A204.1 (cell line): Measurements from ENCODE around the gene APOBEC3F.
"Not testable (repeated sequence)": the region's sequence is repeated elsewhere in the genome, so short reads cannot be mapped to it uniquely, and the experiment has no call there.

Source experiments
- FAIRE-seq: peaks from 2 replicates; lab custom pipeline; 2012; peaks lifted over from hg19 to GRCh38; lab: Jason Lieb, UNC

Gene APOBEC3F

DNA sequence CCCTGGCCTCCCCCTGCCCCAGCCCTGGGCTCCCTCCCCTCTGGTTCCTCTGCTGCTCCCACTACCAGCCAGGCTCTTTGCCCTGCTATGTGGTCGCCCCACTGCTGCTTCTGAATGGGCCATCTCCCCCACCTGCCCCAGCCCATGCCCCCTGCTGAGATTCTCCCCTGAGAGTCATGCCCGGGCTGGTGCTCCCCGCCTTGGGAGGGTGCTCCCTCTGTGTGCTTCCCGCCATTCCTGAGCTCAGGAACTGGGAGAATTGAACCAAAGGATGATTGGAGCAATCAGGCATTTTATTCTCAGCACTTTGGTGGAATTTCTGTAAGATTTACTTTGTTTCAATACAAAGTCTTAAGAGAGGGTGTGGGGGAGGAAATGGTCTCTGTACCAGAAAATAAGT, 12.9 kb upstream of the APOBEC3F start:
- no peak for FAIRE-seq

DNA sequence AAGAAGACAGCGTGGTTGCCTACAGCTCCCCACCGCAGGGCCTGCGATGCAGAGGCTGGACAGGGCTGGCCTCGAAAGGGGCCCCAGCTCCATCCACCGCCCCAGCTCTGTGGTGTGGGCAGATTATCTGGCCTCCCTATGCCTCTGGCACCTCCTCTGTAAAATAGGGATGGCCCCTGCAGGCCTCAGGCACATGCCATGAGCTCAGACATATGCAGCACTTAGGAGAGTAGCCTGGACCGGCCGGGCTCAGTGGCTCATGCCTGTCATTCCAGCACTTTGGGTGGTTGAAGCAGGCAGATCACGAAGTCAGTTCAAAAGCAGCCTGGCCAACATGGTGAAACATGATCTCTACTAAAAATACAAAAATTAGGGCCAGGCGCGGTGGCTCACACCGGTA, 12.4 kb upstream of the APOBEC3F start:
- FAIRE-seq: no peak

DNA sequence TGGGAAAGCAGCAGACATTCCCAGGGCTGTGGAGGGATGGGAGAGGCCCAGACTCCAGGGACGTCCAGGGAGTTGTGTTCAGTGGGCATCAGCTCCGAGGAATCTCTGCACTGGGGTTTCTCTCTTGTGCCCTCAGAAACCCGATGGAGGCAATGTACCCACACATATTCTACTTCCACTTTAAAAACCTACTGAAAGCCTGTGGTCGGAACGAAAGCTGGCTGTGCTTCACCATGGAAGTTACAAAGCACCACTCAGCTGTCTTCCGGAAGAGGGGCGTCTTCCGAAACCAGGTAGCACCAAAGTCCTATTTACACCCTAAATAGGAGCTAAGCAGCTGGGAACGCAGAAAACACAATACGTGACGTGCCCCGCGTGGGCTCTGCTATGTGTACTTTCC, 11.4 kb upstream of the APOBEC3F start:
- no peak for FAIRE-seq

DNA sequence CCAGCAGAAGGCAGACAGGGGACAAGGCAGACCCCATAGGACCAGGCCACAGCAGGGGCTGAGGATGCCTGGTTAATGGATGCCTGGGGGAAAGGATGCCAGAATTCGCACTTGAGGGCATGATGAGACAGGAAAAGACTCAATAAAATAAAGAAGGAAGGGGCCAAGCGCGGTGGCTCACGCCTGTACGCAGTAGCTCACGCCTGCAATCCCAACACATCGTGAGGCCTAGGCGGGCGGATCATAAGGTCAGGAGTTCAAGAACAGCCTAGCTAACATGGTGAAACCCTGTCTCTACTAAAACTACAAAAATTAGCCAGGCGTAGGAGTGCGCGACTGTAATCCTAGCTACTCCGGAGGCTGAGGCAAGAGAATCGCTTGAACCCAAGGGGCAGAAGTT, 10.0 kb upstream of the APOBEC3F start:
- no peak for FAIRE-seq

DNA sequence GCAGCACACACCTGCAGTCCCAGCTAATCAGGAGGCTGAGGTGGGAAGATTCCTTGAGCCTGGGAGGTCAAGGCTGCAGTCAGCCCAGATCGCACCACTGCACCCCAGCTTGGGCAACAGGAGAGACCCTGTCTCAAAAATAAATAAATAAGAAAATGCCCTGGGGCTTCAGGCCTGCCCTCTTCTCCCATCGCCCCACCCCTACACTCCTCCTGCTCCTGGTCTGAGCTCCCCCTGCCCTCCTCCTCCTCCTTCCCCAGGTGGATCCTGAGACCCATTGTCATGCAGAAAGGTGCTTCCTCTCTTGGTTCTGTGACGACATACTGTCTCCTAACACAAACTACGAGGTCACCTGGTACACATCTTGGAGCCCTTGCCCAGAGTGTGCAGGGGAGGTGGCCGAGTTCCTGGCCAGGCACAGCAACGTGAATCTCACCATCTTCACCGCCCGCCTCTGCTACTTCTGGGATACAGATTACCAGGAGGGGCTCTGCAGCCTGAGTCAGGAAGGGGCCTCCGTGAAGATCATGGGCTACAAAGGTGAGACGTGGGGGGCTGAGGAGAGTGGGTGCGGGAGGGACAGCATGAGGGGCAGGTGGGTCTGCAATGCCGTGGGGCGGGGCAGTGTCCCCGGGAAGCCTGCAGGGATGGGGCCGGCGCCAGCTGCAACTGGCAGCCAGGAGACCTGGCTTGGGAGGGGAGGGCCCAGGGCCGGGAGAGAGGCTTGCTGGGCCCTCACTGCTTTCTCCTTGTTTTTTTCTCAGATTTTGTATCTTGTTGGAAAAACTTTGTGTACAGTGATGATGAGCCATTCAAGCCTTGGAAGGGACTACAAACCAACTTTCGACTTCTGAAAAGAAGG, 9.0 kb upstream of the APOBEC3F start:
- FAIRE-seq: not testable (repeated sequence)

DNA sequence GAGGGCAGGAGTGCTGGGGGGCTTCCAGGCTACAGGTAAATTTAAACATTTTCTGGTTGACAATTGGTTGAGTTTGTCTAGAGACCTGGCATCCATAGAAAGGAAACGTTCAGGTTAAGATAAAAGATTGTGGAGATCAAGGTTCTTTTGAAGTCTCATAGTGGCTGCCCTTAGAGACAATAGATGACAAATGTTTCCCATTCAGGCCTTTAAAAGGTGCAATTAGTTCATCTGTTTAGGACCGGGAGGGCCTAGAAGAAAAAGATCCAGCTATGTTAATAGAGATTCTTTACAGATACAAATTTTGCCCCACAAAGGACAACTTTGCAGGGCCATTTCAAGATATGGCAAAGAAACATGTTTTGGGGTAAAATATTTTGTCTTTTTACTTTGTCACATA, 3.6 kb upstream of the APOBEC3F start:
- FAIRE-seq: not testable (repeated sequence)

DNA sequence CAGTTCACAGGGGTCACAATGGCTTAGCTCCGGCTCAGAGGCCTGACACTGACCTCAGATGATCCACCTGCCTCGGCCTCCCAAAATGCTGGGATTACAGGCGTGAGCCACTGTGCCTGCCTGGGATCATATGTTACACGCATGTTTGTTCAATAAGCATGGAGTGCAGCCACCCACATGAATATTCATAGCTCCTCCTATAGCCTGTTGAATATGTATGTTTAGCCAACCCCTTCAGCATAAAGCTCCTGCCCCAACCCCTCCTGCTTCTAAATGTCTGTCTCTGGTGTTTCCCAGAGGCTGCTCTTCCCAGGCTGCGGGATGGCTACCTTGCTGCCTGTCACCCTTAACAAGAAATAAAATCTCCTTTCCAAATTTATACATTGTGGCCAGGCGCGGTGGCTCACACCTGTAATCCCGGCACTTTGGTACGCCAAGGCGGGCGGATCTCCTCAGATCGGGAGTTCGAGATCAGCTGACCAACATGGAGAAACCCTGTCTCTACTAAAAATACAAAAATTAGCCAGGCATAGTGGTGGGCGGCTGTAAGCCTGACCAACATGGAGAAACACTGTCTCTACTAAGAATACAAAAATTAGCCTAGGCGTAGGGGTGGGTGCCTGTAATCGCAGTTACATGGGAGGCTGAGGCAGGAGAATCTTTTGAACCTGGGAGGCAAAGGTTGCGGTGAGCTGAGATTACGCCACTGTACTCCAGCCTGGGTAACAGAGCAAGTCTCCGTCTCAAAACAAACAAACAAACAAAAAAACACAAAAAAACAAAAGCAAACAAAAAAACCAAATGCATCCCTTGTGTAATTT, 1.1 kb upstream of the APOBEC3F start:
- no peak for FAIRE-seq

DNA sequence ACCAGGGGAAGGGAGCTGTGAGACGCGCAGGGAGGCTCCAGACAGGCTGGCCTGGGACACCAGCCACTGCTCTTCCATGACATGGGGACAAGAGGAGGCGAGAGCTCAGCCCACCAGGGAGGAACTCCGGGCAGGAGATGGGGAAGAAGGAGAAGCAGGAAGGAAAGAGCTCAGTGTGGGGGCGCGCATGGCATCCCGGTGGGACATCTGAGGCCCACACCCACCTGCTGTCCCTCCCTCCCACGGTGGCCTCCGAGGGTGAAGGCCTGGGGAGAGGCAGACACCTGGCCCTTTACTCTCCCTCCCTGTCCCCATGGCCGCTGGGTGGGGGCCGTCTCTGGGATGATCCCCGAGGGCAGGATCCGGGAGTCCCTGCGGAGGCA, 518 bp upstream of the APOBEC3F start:
- FAIRE-seq: not testable (repeated sequence)

DNA sequence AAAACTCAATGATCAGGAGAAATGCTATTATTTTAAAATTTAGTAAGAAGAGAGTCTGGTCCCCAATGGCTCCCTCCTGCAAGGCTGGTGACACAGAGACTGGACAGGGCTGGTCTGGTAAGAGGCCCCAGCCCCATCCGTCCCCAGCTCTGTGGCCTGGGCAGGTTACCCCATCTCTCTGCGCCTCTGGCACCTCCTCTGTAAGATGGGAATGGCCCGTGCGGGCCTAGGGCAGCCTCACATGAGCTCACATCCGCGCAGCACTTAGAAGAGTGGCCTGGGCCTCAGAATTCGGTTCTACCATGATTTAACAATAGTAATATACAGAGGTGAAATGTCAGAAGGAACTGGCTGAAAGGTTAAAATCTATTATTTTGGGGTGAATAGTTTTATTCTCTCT, 1.2 kb downstream of the APOBEC3F start:
- no peak for FAIRE-seq

DNA sequence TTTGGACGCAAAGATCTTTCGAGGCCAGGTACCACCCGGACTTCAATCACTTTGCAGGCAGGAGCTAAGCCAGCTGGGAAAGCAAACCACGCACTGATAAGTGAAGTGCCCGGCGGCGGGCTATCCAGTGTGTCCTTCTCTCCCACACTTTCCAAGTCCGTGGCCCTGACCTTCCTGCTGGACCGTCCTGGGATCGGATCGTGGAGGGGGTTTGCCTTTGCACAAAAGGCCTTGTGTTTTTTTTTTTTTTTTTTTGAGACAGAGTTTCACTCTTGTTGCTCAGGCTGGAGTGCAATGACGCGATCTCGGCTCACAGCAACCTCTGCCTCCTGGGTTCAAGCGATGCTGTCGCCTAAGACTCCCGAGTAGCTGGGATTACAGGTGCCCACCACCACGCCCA, 2.4 kb downstream of the APOBEC3F start:
- FAIRE-seq: not testable (repeated sequence)

DNA sequence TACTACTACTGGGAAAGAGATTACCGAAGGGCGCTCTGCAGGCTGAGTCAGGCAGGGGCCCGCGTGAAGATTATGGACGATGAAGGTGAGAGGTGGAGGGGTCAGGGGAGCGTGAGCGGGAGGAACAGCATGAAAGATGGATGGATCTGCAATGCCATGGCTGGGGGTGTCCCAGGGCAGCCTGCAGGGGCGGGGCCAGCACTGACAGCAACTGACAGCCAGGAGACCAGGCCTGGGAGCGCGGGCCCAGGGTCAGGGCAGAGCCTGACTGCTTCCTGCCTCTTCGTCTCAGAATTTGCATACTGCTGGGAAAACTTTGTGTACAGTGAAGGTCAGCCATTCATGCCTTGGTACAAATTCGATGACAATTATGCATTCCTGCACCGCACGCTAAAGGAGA, 4.5 kb downstream of the APOBEC3F start:
- FAIRE-seq: not testable (repeated sequence)

DNA sequence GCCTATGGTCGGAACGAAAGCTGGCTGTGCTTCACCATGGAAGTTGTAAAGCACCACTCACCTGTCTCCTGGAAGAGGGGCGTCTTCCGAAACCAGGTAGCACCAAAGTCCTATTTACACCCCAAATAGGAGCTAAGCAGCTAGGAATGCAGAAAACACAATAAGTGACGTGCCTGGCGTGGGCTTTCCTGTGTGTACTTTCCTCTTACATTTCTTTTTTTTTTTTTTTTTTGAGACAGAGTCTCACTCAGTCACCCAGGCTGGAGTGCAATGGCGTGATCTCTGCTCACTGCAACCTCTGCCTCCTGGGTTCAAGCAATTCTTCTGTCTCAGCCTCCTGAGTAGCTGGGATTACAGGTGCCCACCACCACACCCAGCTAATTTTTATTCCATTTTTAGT, 8.8 kb downstream of the APOBEC3F start:
- FAIRE-seq: not testable (repeated sequence)

DNA sequence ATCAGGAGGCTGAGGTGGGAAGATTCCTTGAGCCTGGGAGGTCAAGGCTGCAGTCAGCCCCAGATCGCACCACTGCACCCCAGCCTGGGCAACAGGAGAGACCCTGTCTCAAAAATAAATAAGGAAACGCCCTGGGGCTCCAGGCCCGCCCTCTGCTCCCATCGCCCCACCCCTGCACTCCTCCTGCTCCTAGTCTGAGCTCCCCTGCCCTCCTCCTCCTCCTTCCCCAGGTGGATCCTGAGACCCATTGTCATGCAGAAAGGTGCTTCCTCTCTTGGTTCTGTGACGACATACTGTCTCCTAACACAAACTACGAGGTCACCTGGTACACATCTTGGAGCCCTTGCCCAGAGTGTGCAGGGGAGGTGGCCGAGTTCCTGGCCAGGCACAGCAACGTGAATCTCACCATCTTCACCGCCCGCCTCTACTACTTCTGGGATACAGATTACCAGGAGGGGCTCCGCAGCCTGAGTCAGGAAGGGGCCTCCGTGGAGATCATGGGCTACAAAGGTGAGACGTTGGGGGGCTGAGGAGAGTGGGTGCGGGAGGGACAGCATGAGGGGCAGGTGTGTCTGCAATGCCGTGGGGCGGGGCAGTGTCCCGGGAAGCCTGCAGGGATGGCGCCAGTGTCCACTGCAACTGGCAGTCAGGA, 11.3 kb downstream of the APOBEC3F start:
- not testable (repeated sequence) for FAIRE-seq

DNA sequence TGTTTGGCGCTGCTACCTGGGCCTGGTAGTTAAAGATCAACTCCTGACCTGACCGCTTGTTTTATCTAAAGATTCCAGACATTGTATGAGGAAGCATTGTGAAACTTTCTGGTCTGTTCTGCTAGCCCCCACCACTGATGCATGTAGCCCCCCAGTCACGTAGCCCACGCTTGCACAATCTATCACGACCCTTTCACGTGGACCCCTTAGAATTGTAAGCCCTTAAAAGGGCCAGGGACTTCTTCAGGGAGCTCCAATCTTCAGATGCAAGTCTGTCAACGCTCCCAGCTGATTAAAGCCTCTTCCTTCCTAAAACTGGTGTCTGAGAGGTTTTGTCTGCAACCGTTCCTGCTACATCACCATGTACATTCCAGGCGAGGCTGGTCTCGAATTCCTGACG, 15.0 kb downstream of the APOBEC3F start:
- FAIRE-seq: no peak

DNA sequence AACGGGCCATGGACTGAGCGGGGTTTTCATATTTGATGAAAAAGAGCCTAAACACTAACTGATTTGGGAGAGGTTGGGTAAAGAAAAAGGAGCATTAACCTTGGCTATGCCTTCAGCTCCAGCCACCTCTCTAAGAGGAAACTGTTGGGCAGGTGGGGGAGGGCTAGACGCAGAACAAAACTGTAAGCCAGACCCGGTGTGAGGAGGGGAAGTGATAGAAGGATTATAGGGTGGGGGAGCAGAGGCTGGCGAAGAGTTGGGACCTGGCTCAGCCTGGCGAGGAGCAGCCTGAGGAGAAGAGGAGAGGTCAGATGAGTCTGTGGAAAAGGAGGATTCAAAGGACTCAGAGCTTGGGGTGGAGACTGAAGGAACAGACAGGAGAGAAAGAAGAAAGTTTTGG, 20.6 kb downstream of the APOBEC3F start:
- not testable (repeated sequence) for FAIRE-seq

DNA sequence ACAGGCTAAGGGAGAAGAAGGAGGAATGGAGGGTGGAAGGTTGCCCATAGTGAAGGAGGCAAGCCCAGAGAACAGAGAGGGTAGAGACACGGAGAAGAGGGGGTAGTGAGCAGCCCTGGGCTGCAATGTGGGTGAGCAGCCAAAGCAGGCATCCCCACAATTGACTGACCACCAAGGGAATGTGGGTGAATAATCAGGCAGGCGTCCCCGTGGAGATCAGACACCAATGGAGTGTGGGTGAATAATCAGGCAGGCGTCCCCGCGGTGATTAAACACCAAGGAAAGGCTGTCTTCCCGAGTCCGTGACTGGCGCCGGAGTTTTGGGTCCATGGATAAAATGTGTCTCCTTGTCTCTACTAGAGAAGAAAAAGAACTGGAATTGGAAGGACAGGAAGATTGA, 21.3 kb downstream of the APOBEC3F start:
- FAIRE-seq: not testable (repeated sequence)

DNA sequence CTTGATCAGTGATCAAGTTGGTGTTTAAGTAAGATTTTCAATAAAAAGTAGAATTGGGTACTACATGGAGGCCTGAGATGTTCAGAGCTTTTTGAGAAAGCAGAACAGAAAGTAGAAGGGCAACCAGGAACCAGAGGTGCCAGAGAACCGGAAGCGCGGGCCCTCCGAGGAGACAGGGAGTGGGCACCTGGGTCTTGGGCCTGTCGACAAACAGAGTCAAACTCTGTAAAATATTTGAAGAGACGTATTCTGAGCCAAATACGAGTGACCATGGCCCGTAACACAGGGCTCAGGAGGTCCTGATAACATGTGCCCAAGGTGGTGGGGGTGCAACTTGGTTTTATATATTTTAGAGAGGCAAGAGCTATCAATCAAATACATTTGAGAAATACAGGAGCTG, 23.2 kb downstream of the APOBEC3F start:
- FAIRE-seq: not testable (repeated sequence)

DNA sequence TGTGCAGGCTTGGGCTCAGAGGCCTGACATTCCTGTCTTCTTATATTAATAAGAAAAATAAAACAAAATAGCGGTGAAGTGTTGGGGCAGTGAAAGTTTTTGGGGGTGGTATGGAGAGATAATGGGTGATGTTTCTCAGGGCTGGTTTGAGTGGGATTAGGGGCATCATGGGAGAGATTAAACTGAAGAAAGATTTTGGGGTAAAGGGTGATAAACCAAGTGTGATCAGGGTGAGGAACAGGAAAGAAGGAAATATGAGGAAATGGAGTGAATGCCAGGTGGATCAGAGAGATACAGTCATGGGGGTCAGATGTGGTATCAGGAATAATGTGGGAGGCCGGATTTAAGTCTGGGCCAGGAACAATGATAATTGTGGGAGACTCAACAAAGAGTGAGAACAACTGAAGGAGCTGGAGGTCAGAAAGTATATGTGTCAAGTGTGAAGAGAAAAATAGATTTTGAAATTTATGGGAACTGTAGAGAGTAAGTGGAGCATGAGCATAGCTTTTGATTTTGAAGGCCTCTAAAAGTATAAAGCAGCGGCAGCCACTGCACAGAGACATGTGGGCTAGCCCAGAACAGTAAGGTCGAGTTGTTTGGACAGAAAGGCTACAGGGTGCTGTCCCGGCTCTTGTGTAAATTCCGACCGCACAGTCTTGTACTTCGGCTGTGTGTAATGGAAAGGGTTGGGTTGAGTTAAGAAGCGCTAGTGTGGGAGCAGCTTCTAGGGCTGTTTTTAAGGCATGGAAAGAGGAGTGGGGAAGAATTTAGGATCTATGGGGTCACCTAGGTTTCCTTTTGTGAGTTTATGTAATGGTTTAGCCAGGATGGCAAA, 26.0 kb downstream of the APOBEC3F start:
- not testable (repeated sequence) for FAIRE-seq

DNA sequence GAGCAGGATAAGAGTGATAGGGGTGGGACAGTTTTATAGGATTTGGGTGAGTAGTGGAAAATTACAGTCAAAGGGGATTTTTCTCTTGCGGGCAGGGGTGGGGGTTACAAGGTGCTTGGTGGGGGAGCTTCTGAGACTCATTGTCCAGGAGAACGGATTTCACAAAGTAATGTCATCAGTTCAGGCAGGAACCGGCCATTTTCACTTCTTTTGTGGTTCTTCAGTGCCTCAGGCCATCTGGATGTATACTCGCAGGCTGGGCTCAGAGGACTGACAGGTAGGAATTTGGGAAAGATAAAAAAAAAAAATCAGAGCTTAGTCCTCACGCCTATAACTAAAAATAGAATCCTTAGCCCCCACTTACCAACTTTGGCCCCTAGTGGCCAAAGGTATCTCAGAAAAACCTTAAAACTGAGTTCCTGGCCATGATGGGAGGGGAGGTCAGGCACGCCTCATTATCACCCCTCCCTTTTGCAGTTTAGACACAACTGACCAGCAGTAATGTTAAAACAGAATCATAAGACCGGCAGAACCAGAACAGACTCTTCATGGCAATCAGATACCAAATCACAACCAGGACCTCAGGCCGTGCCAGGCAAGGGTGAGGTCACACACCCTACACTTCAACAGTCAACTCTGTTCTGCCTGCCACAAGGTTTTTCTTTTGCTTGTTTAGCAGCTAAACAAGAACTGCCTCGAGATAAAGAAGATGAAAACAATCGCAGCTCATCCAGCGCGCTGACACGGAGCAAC, 27.5 kb downstream of the APOBEC3F start:
- FAIRE-seq: no peak

DNA sequence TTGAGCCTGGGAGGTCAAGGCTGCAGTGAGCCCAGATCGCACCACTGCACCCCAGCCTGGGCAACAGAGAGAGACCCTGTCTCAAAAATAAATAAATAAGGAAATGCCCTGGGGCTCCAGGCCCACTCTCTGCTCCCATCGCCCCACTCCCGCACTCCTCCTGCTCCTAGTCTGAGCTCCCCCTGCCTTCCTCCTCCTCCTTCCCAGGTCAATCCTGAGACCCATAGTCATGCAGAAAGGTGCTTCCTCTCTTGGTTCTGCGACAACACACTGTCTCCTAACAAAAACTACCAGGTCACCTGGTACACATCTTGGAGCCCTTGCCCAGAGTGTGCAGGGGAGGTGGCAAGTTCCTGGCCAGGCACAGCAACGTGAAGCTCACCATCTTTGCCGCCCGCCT, 29.5 kb downstream of the APOBEC3F start:
- no peak for FAIRE-seq

DNA sequence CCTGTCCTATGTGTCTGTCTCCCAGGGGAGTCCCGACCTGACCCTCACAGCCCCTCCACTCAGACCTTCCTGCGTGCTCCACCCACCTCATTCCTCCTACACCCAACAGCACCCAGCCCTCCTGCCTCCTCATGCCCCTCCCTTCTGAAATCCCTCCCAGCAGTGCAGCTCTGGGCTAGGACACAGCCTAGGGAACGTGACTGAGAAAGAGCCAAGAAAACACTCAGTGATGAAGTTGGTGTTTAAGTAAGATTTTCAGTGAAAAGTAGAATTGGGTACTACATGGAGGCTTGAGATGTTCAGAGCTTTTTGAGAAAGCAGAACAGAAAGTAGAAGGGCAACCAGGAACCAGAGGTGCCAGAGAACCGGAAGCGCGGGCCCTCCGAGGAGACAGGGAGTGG, 31.9 kb downstream of the APOBEC3F start:
- FAIRE-seq: not testable (repeated sequence)
